NCI-H226 (cell line): Measurements from ENCODE around the gene PMEPA1.

ENCODE experiments used
- DNase-seq: peaks from one replicate; pipeline ENCODE4 v3.0.0-alpha.2; 2015

The PMEPA1 gene

DNA sequence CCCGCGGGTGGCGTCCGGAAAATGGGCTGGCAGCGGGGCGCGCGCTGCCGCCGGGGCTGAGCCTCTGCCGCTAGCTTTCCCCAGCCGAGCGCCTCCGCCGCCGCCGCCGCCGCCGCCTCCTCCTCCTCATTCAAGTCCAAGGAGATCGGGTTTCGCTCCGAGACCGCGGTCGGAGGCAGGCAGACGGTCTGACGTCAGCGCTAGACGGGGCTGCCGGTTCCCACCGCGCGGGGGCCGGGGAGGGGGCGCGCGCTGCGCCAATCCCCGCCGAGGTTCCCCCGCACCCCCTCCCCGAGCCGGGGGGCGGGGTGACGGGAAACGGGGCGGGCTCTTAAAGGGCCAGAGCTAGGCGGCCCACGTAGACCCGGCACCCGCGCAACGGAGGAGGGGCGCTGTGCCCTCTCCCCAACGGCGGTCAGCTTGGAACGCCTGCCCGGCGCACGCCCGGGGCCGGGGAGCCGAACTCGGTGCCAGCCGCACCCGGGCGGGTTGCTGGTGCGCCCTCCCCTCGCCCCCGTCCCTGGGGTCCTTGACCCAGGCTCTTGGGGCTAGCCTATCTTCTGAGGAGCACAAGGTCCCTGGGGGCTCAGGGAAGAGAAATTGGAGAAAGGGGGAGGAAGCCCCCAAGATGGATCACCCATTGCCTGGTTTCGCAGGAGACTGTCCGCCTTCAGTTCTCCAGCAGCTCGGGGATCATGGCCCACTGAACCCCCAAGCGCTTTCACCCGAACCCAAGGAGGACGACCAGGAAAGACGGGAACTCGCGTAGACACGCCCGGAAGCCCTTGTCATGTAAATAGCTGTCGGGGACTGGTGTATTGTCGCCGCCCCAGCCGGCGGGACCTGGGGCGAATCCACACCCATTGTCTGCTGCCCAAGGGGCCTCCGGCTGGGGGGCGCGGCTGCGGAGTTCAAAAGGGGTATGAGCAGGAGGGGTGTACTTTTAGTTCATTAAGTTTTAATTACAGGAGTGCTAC, at the start of gene PMEPA1:
TSS of gene PMEPA1 (minus strand) at position 193 of the 977 bp plus-strand sequence. CDS start 433 bp downstream, outside the sequence.
- DNase-seq = peak; percentile 91

DNA sequence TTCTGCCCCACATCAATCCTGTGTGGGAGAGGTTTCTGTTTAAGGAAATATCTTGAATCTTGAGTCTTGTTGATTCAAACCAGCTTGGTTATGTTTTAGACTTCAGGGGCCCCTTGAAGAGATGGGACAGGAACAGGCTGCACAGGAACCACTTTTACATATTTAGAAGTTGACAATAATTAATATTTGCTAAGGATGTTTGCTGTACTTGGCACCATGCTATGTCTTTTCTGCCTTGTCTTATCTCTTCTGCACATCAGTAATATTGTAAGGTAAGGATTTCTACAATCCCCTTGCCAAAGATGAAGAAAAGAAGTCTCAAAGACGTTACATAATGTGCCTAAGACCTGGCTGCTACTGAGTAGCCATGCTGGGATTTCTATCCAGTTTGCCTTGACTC, 48.0 kb upstream of the PMEPA1 start:
- no peak for DNase-seq

- DNase-seq = no peak
These were observed 47.1 kb upstream of the PMEPA1 start for GRCh38 chr20:57756921-57757320.

DNA sequence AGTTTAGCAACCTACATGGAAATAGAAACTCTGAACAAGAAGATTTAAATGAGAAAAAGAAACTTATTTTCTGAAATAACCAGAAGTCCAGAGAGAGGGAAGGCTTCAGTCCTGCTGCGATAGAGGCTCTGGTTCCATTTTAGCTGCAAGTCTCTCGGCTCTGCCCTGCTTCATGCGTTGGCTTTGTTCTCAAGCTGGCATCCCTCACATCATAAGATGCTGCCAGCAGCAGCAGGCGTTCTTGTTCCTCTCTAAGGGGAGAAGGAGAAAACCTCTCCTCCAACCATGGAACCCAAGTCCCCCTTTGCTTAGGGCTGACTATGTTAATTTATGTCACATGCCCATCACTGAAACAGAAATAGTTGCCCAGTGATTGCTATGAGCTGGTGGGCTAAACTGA, 46.4 kb upstream of the PMEPA1 start:
- no peak for DNase-seq

- no peak for DNase-seq
These were observed 45.8 kb upstream of the PMEPA1 start for GRCh38 chr20:57755609-57756008.

GRCh38 chr20:57754190-57754589, 44.4 kb upstream of the PMEPA1 start:
- DNase-seq = no peak

GRCh38 chr20:57753332-57754164, 43.7 kb upstream of the PMEPA1 start:
- DNase-seq = no peak

- DNase-seq = no peak
These were observed 41.6 kb upstream of the PMEPA1 start for GRCh38 chr20:57751411-57751810.

DNA sequence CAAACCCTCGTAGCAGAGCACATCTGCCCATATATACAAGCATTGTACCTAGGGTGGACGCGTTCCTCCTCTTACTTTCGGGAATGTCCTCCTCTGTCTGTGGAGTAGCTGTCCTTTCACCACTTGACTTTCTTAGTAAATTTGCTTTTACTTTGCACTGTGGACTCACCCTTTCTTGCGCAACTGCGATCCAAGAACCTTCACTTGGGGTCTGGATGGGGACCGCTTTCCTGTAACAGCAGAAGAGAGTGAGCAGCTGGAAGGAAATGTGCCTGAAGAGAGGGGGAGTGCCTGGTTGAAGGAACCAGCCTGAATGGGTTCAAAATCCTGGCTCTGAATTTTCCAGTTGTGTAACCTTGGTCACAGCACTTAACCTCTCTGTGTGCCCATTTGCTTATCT, 40.1 kb upstream of the PMEPA1 start:
- DNase-seq = no peak

GRCh38 chr20:57749131-57749690, 39.4 kb upstream of the PMEPA1 start:
- DNase-seq = no peak

DNA sequence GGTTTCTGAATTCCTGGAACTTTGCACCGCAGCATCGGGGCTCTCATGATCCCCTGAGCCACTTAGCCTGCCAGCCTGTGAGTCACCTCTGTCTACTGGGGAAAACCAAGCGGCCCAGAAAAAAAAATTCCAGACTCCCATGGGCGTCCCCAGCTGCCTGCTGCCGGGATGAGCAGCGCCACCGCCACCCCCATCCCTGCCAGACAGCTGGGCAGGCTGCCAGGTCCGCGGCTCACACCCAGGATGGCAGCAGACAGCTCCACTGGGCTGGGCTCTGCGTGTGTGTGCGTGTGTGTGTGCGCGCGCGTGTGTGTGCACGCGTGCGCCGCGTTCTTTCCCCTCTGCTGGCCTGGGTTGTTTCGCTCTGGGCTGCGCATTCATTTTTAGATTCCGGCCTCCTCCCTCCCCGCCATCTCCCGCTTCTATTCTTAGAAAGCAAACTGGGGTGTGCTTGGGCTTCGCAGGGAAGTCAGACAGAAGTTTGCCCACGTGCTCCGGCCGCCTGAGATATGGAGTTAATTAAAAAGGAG, 38.9 kb upstream of the PMEPA1 start:
- DNase-seq = peak; percentile 71

GRCh38 chr20:57747861-57748481, 38.2 kb upstream of the PMEPA1 start:
- DNase-seq = no peak

DNA sequence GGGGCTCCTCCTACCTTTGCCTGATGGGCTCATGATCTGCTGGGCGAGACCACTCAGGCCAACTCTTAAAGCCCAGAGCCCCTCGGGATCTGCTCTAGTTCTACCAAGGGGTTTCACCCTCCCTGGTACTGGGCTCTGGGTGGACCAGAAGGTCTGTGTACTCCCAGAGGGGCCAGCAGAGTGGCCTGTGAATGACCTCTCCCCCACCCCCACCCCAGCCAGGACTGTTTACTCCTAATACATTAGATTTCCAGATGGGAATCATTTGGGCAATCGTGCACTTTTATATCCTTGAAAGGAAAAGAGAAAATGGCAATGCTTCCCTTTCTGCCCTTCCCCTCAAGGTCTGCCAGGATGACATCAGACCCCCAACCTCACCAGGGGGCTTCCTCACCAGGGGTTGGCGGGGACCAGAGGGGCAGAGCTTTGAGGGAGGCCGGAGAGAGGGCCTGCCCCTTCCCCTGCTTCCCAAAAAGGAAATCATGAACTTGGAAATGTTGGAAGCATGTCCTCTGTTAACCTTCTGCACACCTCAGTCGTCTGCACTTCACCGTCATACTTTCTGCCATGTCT, 37.1 kb upstream of the PMEPA1 start:
- DNase-seq = no peak

GRCh38 chr20:57746201-57746600, 36.4 kb upstream of the PMEPA1 start:
- DNase-seq = no peak

DNA sequence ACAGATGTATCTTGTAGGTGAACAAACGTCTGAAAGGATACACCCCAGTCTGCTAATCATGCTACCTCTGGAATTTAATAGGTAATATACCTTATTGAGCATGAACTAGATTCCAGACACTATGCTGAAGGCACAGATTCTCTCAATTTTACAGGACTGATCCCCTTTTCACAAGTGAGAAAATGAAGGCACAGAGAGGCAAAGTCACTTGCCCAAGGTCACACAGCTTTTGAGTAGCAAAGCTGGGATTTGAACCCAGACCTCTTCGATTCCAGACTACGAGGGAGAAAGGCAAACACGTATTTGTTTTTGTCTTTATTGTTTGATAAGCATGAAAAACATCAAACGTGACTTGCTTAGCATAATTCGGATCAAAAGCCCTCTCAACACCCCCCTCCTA, 34.4 kb upstream of the PMEPA1 start:
- no peak for DNase-seq

- DNase-seq = no peak
These were observed 33.8 kb upstream of the PMEPA1 start for GRCh38 chr20:57743450-57744095.

DNA sequence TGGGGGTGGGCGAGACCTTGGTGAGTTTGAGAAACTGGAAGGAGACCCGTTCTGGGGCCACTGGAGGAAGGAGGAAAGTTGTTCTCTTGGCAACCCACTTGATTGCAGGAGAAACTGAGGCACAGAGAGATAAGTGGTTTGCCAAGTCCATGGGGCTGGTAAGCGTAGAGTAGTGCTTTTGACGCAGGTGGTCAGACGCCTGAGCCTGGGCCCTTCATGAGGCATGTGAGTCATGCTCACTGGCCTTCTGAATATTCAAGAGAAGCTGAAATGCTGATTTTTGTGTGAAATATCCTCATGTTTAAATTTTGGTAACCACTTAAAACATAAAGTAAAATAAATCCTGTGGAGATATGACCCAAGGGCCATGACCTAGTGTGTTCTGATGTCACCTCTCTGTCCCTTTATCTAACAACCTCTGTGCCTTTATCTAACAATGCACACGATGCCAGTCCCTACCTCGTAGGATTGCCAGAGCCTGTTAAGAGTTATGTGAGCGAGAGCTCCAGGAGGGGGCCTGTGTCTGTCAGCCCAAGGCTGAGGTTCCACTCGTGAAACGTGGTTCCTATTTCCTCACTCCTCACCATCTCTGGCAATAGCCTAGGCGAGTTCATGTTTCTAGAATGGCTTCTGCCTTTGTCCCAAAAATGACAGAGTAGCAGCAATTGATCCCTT, 32.8 kb upstream of the PMEPA1 start:
- DNase-seq = no peak

- no peak for DNase-seq
These were observed 28.7 kb upstream of the PMEPA1 start for GRCh38 chr20:57738484-57738883.

DNA sequence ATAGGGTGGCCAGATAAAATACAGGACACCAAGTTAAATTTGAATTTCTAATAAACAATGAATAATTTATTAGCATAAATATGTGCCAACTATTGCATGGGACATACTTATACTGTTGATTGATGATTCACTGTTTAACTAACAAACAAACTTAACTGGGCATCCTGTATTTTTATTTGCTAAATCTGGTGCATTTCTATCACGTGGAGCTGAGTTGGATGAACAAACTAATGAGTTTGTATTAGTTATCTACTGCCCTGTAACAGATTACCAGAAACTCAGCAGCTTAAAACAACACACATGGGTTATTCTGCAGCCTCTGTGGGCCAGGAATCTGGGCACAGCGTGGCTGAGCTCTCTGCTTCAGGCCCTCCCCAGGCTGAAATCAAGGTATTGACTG, 28.2 kb upstream of the PMEPA1 start:
- DNase-seq = no peak

- DNase-seq = no peak
These were observed 27.5 kb upstream of the PMEPA1 start for GRCh38 chr20:57737349-57737748.

- DNase-seq = no peak
These were observed 27.0 kb upstream of the PMEPA1 start for GRCh38 chr20:57736738-57737347.
